Gastroesophageal sphincter (tissue), 3 donors: ENCODE data around the gene SEMA6B.

ENCODE experiments used
- EP300 ChIP-seq: sonication (generic); formaldehyde crosslinking; IDR thresholded peaks from one replicate; pipeline ENCODE4 v1.6.1; 2017; ENCODE audit warnings: antibody characterized with exemption, mild to moderate bottlenecking
- POLR2A ChIP-seq, 2 donors: fragments of 450-650 bp; IDR thresholded peaks; one replicate each; pipeline ENCODE4 v1.6.1; 2017; ENCODE audit warnings: antibody characterized with exemption in 2 of 2, mild to moderate bottlenecking in 2 of 2, moderate library complexity in 1 of 2
- POLR2AphosphoS5 ChIP-seq: sonication (generic); formaldehyde crosslinking; IDR thresholded peaks from one replicate; pipeline ENCODE4 v1.6.1; 2017; ENCODE audit warnings: antibody characterized with exemption
- TF ChIP-seq, protein P1 (sequence below), 4 experiments: fragments of 200-600 bp in 2 of 4; fragments of 450-650 bp in 2 of 4; sonication (generic) in 1 of 4; IDR thresholded peaks; one replicate each; pipeline ENCODE4 v1.5.1; 2017 to 2019; ENCODE audit warnings: antibody characterized with exemption in 4 of 4, mild to moderate bottlenecking in 2 of 4, moderate library complexity in 2 of 4

DNA sequence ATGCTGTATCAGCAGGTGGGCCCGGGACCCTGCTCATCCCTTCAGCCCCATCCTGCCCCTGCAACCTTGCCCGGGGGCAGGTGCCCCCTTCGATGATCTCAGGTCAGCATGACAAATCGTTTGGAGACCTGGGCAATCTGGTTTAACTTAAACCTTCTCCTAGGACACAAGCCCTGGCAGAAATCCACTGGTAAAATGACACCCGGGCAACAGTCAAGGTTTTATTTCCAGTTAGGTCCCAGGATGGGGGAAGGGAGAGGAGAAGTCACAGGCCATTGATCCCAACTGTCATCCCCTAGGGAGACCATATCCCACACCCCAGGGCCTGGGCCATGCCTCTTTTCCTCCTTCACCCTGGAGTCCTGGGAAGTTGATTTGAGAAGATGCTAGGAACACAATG is 22.7 kb downstream of the SEMA6B start:
- TF ChIP-seq, protein P1, sequence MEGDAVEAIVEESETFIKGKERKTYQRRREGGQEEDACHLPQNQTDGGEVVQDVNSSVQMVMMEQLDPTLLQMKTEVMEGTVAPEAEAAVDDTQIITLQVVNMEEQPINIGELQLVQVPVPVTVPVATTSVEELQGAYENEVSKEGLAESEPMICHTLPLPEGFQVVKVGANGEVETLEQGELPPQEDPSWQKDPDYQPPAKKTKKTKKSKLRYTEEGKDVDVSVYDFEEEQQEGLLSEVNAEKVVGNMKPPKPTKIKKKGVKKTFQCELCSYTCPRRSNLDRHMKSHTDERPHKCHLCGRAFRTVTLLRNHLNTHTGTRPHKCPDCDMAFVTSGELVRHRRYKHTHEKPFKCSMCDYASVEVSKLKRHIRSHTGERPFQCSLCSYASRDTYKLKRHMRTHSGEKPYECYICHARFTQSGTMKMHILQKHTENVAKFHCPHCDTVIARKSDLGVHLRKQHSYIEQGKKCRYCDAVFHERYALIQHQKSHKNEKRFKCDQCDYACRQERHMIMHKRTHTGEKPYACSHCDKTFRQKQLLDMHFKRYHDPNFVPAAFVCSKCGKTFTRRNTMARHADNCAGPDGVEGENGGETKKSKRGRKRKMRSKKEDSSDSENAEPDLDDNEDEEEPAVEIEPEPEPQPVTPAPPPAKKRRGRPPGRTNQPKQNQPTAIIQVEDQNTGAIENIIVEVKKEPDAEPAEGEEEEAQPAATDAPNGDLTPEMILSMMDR (IDR thresholded peaks at IDR 0.05) = no peak
- TF ChIP-seq EP300 = no peak
- no peak for TF ChIP-seq POLR2A (IDR thresholded peaks at IDR 0.05)
- TF ChIP-seq POLR2AphosphoS5 = no peak
